DLD1 (cell line): ENCODE measurements around the gene GRIK4.
"Not testable (repeated sequence)": the region's sequence is repeated elsewhere in the genome, so short reads cannot be mapped to it uniquely, and the experiment has no call there.

Experiments
- in situ Hi-C: cut with HindIII; loops from 2 replicates; pipeline ENCODE4 v1.10.0; 2017; ENCODE audit warnings: low sequenced_read_pairs

The GRIK4 gene, protein sequence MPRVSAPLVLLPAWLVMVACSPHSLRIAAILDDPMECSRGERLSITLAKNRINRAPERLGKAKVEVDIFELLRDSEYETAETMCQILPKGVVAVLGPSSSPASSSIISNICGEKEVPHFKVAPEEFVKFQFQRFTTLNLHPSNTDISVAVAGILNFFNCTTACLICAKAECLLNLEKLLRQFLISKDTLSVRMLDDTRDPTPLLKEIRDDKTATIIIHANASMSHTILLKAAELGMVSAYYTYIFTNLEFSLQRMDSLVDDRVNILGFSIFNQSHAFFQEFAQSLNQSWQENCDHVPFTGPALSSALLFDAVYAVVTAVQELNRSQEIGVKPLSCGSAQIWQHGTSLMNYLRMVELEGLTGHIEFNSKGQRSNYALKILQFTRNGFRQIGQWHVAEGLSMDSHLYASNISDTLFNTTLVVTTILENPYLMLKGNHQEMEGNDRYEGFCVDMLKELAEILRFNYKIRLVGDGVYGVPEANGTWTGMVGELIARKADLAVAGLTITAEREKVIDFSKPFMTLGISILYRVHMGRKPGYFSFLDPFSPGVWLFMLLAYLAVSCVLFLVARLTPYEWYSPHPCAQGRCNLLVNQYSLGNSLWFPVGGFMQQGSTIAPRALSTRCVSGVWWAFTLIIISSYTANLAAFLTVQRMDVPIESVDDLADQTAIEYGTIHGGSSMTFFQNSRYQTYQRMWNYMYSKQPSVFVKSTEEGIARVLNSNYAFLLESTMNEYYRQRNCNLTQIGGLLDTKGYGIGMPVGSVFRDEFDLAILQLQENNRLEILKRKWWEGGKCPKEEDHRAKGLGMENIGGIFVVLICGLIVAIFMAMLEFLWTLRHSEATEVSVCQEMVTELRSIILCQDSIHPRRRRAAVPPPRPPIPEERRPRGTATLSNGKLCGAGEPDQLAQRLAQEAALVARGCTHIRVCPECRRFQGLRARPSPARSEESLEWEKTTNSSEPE

DNA sequence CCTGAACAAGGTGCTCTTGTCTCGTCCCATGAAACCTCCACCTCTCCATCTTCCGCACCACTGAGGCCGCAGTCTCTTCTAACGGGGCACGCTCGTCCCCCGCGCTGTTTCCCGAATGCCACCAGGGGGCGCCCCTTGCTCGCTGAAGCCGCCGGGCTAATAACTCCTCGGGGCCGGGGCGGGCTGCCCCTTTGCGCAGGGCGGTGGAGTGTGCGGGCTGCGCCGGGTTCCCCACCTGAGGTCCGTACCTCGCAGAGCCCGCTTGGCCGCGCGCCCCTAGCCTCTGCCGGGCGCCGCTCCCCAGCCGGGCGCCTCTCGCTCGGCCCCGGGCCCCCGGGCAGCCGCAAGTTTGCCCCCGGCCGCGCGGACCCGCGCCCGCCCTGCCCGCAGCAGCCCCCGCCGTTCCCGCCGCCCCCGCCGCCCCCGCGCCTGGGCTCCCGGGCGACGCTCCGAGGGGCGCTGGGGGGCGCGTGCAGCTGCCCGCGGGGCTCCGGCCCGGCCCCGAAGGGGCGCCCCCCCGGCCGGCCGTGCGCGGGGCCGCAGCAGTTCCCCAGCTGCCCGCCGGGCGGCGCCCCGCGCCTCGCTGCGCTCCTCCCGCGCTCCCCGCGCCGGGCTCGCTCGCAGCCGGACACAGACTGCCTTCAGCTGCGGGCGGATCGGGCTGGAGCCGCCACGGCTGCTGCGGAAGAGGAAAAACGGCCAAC, at the start of gene GRIK4:
Gene GRIK4, plus strand, starts transcription at position 633 of the 704 bp plus-strand sequence. CDS start 148,571 bp downstream, outside the sequence.
- in situ Hi-C loops: no loop called here

GRCh38 chr11:120462825-120463224, 48.7 kb upstream of the GRIK4 start:
- in situ Hi-C loops: no loop called here

- in situ Hi-C loops: no loop called here
Observed at GRCh38 chr11:120465921-120466534, 45.5 kb upstream of the GRIK4 start.

DNA sequence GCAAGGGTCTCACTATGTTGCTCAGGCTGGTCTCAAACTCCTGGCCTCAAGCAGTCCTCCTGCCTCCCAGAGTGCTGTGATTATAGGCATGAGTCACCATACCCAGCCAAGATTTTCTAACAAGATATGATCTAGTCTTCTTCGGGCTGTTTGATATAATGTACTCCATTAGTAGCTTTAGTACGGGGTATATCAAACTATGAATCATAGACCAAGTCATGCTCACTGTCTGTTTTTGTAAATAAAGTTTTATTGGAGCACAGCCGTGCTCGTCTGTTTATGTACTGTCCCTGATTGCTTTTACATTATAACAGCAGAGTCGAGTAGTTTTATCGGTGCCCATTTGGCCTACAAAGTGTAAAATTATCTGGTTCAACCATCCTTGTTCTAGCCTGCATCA, 43.9 kb upstream of the GRIK4 start:
- in situ Hi-C loops: no loop called here

DNA sequence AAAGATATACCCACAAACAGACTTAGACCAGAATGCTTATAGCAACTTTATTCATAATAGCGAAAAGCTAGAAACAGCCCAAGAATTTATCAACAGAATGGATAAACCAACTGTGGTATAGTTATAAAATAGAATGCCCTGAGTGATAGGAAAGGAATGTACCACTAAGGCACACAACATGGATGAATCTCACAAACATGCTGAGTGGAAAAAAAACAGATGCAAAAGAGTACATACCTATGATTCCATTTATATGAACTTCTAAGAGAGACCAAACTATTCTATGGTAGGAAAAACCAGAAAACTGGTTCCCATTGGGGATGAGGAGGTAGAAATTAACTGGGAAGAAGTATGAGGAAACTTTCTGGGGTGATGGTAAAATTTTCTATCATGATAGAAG, 40.4 kb upstream of the GRIK4 start:
- in situ Hi-C loops: no loop called here

- in situ Hi-C loops: no loop called here
Observed at GRCh38 chr11:120471994-120472393, 39.6 kb upstream of the GRIK4 start.

DNA sequence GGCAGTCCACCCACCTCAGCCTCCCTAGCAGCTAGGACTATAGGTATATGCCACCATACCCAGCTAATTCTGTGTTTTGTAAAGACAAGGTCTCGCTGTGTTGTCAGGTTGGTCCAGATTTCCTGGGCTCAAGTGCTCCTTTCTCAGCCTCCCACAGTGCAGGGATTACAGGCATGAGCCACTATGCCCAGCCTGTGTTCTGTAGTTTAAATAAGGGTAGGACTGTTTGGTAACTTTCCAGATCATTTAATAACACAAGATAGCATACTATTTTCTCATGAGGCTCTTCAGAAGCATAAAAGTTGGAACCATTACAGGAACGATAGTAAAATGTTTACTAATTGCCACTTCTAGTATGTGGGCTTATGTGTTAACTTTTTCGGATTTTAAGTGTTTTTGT, 38.0 kb upstream of the GRIK4 start:
- in situ Hi-C loops: no loop called here

DNA sequence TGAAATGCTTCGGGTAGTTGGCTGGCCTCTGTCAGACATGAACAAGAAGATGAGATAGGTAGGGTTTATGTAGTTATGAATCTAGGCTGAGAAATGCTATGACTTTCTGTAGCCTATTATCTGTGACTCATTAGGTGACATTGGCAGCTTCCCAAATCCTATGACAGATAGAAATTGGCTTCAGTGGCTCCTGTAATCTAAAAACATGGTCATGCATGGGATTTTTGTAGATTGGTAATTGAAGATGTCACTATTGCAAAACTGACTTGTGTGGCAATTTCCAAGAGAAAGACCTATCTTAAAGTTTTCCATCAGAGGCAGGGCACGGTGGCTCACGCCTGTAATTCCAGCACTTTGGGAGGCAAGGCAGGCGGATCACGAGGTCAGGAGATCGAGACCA, 29.4 kb upstream of the GRIK4 start:
- in situ Hi-C loops: no loop called here

GRCh38 chr11:120484722-120485121, 26.8 kb upstream of the GRIK4 start:
- in situ Hi-C loops: no loop called here

GRCh38 chr11:120486138-120486537, 25.4 kb upstream of the GRIK4 start:
- in situ Hi-C loops: no loop called here

- in situ Hi-C loops: no loop called here
Observed at GRCh38 chr11:120489799-120490198, 21.7 kb upstream of the GRIK4 start.

DNA sequence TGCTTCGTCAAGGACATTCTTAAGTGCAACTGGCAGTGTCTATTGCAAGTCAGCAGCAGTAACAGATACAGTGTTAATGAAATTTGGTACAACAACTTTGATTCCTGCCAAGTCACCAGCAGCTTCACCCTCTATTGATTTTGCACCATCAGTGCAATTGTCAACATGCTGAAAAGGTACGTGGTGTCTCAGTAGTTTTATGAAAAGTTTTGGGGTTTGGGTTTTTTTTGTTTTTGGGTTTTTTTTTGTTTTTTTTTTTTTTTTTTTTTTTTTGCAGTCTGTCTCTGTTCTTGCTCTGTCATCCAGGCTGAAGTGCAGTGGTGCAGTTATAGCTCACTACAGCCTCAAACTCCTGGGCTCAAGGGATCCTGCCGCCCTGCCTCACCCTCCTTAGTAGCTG, 19.1 kb upstream of the GRIK4 start:
- in situ Hi-C loops: no loop called here

- in situ Hi-C loops: no loop called here
Observed at GRCh38 chr11:120494595-120494994, 17.0 kb upstream of the GRIK4 start.

GRCh38 chr11:120499088-120499487, 12.5 kb upstream of the GRIK4 start:
- in situ Hi-C loops: no loop called here

- in situ Hi-C loops: no loop called here
Observed at GRCh38 chr11:120499859-120500258, 11.7 kb upstream of the GRIK4 start.

GRCh38 chr11:120500414-120501071, 11.0 kb upstream of the GRIK4 start:
- in situ Hi-C loops: no loop called here

DNA sequence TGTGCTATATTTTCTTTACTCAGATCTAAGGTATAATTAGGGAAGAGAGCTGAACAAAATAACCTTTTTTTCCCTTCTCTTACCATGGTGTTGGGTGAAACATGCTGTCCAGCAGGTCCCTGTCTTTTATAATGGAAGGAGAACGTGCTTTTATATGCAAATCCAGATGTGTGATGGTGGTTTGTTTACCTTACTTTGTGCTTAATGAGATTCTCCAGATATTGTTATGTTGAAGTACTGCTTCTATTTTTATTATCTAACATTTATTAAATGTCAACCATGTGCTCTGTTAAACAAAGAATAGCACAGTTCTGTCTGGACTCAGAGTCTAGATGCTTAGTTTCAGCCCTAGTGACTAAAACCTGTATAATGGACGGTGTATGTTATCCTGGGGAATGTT, 10.1 kb upstream of the GRIK4 start:
- in situ Hi-C loops: no loop called here

- in situ Hi-C loops: no loop called here
Observed at GRCh38 chr11:120501976-120502755, 9.4 kb upstream of the GRIK4 start.

GRCh38 chr11:120503529-120503928, 8.0 kb upstream of the GRIK4 start:
- in situ Hi-C loops: not testable (repeated sequence)
